Mesenchymal stem cell (in vitro differentiated cells and primary cell): Measurements from ENCODE around the gene AKT3.
"Not testable (repeated sequence)": the region's sequence is repeated elsewhere in the genome, so short reads cannot be mapped to it uniquely, and the experiment has no call there.

Source experiments
- DNase-seq: peaks from one replicate; pipeline ENCODE4 v3.0.0-alpha.2; 2013
- H2AFZ ChIP-seq: one replicate; pipeline ENCODE4 v1.6.1; 2013; ENCODE audit warnings: low read depth, mild to moderate bottlenecking, control low read depth, inconsistent platforms, low read length, moderate library complexity
- H2AK5ac ChIP-seq: 2 replicates; pipeline ENCODE4 v1.6.1; 2013; ENCODE audit warnings: low read length, moderate library complexity, mild to moderate bottlenecking, inconsistent platforms; ENCODE audit not compliant: severe bottlenecking
- H2BK120ac ChIP-seq: one replicate; pipeline ENCODE4 v1.6.1; 2013; ENCODE audit warnings: low read depth, mild to moderate bottlenecking, inconsistent platforms, low read length, moderate library complexity
- H2BK12ac ChIP-seq, 2 experiments: one replicate each; pipeline ENCODE4 v1.6.1; 2013; ENCODE audit warnings: inconsistent platforms in 2 of 2, low read length in 2 of 2, mild to moderate bottlenecking in 2 of 2, moderate library complexity in 2 of 2, control low read depth in 1 of 2
- H2BK15ac ChIP-seq: one replicate; pipeline ENCODE4 v1.6.1; 2013; ENCODE audit warnings: mild to moderate bottlenecking, low read depth, inconsistent platforms; ENCODE audit not compliant: poor library complexity, severe bottlenecking
- H2BK5ac ChIP-seq: 2 replicates; pipeline ENCODE4 v1.6.1; 2013; ENCODE audit warnings: low read depth, mild to moderate bottlenecking, low read length, control low read depth, inconsistent platforms; ENCODE audit not compliant: poor library complexity, severe bottlenecking
- H3K14ac ChIP-seq, 2 experiments: one replicate each; pipeline ENCODE4 v1.6.1; 2013; ENCODE audit warnings: inconsistent platforms in 2 of 2, low read length in 2 of 2, control low read depth in 1 of 2, mild to moderate bottlenecking in 1 of 2, moderate library complexity in 1 of 2
- H3K18ac ChIP-seq, 2 experiments: one replicate each; pipeline ENCODE4 v1.6.1; 2013; ENCODE audit warnings: inconsistent platforms in 2 of 2, low read length in 2 of 2, control low read depth in 1 of 2, low read depth in 1 of 2, mild to moderate bottlenecking in 1 of 2
- H3K23ac ChIP-seq, 2 experiments: one replicate each; pipeline ENCODE4 v1.6.1; 2013; ENCODE audit warnings: inconsistent platforms in 2 of 2, low read length in 2 of 2, mild to moderate bottlenecking in 2 of 2, moderate library complexity in 2 of 2, control low read depth in 1 of 2
- H3K27ac ChIP-seq: 2 replicates; pipeline ENCODE4 v1.5.1; 2013; ENCODE audit warnings: mild to moderate bottlenecking, moderate library complexity, low read length, control low read depth, inconsistent platforms; ENCODE audit not compliant: poor library complexity, severe bottlenecking
- H3K27me3 ChIP-seq, 2 experiments: 2 replicates each; pipeline versions ENCODE4 v1.6.1 to v1.7.0; 2013; ENCODE audit warnings: low read length in 2 of 2, mild to moderate bottlenecking in 2 of 2, moderate library complexity in 2 of 2, control low read depth in 1 of 2, inconsistent platforms in 1 of 2; ENCODE audit not compliant: control insufficient read depth in 1 of 2, insufficient read depth in 1 of 2
- H3K36me3 ChIP-seq, 2 experiments: 2 replicates each; pipeline versions ENCODE4 v1.6.1 to v1.7.0; 2013; ENCODE audit warnings: low read length in 2 of 2, control low read depth in 1 of 2, inconsistent platforms in 1 of 2, low read depth in 1 of 2, mild to moderate bottlenecking in 1 of 2; ENCODE audit not compliant: insufficient read depth in 2 of 2, control insufficient read depth in 1 of 2
- H3K4ac ChIP-seq, 2 experiments: one replicate each; pipeline ENCODE4 v1.6.1; 2013; ENCODE audit warnings: inconsistent platforms in 2 of 2, low read length in 2 of 2, mild to moderate bottlenecking in 2 of 2, moderate library complexity in 2 of 2, control low read depth in 1 of 2, low read depth in 1 of 2
- H3K4me1 ChIP-seq: 2 replicates; pipeline ENCODE4 v1.6.1; 2013; ENCODE audit warnings: low read depth, low read length, control low read depth; ENCODE audit not compliant: control insufficient read depth, insufficient read depth
- H3K4me2 ChIP-seq: 2 replicates; pipeline ENCODE4 v1.6.1; 2013; ENCODE audit warnings: low read length, mild to moderate bottlenecking, inconsistent platforms; ENCODE audit not compliant: poor library complexity, severe bottlenecking
- H3K4me3 ChIP-seq, 2 experiments: 2 replicates each; pipeline versions ENCODE4 v1.5.1 to v1.7.0; 2013; ENCODE audit warnings: low read length in 2 of 2, mild to moderate bottlenecking in 2 of 2, control low read depth in 1 of 2, low read depth in 1 of 2; ENCODE audit not compliant: insufficient read depth in 1 of 2
- H3K79me1 ChIP-seq: replicated peaks from 2 replicates; pipeline ENCODE4 v1.6.1; 2013; ENCODE audit warnings: mild to moderate bottlenecking, control low read depth, low read length, inconsistent platforms; ENCODE audit not compliant: poor library complexity, severe bottlenecking
- H3K9ac ChIP-seq: 2 replicates; pipeline ENCODE4 v1.7.0; 2013; ENCODE audit warnings: mild to moderate bottlenecking, low read length, moderate library complexity
- H3K9me3 ChIP-seq: 2 replicates; pipeline ENCODE4 v1.7.0; 2013; ENCODE audit warnings: mild to moderate bottlenecking, low read length; ENCODE audit not compliant: control insufficient read depth
- H4K8ac ChIP-seq: one replicate; pipeline ENCODE4 v1.6.1; 2013; ENCODE audit warnings: inconsistent platforms, mild to moderate bottlenecking, low read length, moderate library complexity
- H4K91ac ChIP-seq: one replicate; pipeline ENCODE4 v1.6.1; 2013; ENCODE audit warnings: mild to moderate bottlenecking, low read length, inconsistent platforms
- WGBS: methylation state at CpG from one replicate; pipeline ENCODE4 v1.1.7; 2013; ENCODE audit warnings: mixed read lengths; 5-methylcytosine and 5-hydroxymethylcytosine counted together

The AKT3 gene

GRCh38 chr1:243814718-243815117, 35.3 kb downstream of the AKT3 start:
- WGBS = 100% methylated on average over 1 of the region's 1 CpG
- H3K4me2 ChIP-seq = no peak overlapping the region
- H3K27me3 ChIP-seq = no peaks in the 10 kb centered on the region

GRCh38 chr1:243807346-243807745, 42.7 kb downstream of the AKT3 start:
- H2AK5ac ChIP-seq, H3K27me3 ChIP-seq, H2BK15ac ChIP-seq, H3K9me3 ChIP-seq, H3K4me3 ChIP-seq, H3K4me1 ChIP-seq, H3K36me3 ChIP-seq, H3K4ac ChIP-seq, H3K23ac ChIP-seq, H2BK5ac ChIP-seq, H2BK120ac ChIP-seq, H2BK12ac ChIP-seq, H2AFZ ChIP-seq, H4K91ac ChIP-seq, H3K14ac ChIP-seq, DNase-seq, H3K27ac ChIP-seq, H3K9ac ChIP-seq, H3K18ac ChIP-seq, H4K8ac ChIP-seq, H3K4me2 ChIP-seq: not testable (repeated sequence)
- H3K79me1 ChIP-seq = peaks cover 19% of the 10 kb centered on the region
- 99% methylated on average over 11 of the region's 11 CpGs for WGBS

More at GRCh38 chr1:243814718-243815117, 35.3 kb downstream of the AKT3 start:
- Histone ChIP-seq H3K79me1 (peaks cover 25% of the 10 kb centered on the region), H3K4ac (no peak overlapping the region), H3K14ac (no peak overlapping the region), H2BK5ac (no peak overlapping the region), H2BK120ac (no peak overlapping the region), H3K4me3 (no peak overlapping the region), H4K8ac (no peak overlapping the region), H2AFZ (no peak overlapping the region), H3K27ac (no peak overlapping the region), H4K91ac (no peak overlapping the region), H3K18ac (no peak overlapping the region), H3K36me3 (peaks cover 12 to 29% of the 10 kb centered on the region in 2 experiments), H2BK12ac (no peak overlapping the region), H2BK15ac (no peak overlapping the region), H3K4me1 (peaks cover 10% of the 10 kb centered on the region), H3K9me3 (peaks cover 12% of the 10 kb centered on the region), H3K23ac (no peak overlapping the region), H3K9ac (no peak overlapping the region), H2AK5ac (no peak overlapping the region)
- no peak for DNase-seq

DNA sequence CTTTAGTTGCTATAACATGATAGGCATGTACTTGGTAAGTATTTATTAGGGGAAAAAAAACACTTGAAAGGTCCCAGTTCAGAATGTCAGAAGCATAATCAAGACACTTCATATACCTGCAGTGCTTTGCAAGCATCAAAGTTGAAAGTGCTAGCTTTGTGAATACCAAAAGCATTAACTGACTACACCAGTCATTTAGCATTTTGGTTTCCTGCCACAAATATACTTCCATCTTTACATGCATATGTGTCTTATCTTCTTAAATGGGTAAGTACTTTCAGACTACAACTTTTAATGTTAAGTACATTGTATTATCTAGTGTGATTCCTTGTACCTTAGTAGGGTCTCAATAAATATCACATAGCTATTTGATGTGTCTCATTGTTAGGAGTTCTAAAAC, 43.7 kb downstream of the AKT3 start:
- Histone ChIP-seq H3K27me3 (no peaks in the 10 kb centered on the region), H2AFZ (no peak overlapping the region), H4K91ac (no peak overlapping the region), H2BK12ac (no peak overlapping the region), H3K36me3 (peaks cover 0 to 9% of the 10 kb centered on the region in 2 experiments), H3K4me3 (no peak overlapping the region), H2BK15ac (no peak overlapping the region), H3K4me1 (peaks cover 2% of the 10 kb centered on the region), H3K9me3 (no peaks in the 10 kb centered on the region), H4K8ac (no peak overlapping the region), H3K4me2 (no peak overlapping the region), H3K27ac (no peak overlapping the region), H3K79me1 (peaks cover 20% of the 10 kb centered on the region), H3K9ac (no peak overlapping the region), H3K4ac (no peak overlapping the region), H3K14ac (no peak overlapping the region), H2AK5ac (no peak overlapping the region), H2BK5ac (no peak overlapping the region), H3K23ac (no peak overlapping the region), H2BK120ac (no peak overlapping the region), H3K18ac (no peak overlapping the region)
- no peak for DNase-seq

DNA sequence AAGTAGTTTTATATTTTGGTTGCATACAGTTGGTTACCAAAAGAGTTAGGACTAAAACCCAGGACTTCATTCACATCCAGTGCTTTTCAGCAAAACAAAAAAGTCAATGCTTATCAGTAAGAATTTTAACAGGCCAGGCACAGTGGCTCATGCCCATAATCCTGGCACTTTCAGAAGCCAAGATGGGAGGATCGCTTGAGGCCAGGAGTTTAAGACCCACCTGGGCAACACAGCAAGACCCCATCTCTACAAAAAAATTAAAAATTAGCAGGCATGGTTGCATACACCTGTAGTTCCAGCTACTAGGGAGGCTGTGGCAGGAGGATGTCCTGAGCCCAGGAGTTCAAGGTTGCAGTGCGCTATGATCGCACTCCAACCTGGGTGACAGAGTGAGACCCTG, 47.3 kb downstream of the AKT3 start:
- Histone ChIP-seq H3K4me1 (peaks cover 3% of the 10 kb centered on the region), H3K18ac (no peak overlapping the region), H3K4me2 (no peak overlapping the region), H2BK5ac (no peak overlapping the region), H3K23ac (no peak overlapping the region), H4K8ac (peak overlapping the region; percentile 14), H3K27me3 (no peaks in the 10 kb centered on the region), H2BK120ac (no peak overlapping the region), H3K79me1 (peaks cover 20% of the 10 kb centered on the region), H2AFZ (no peak overlapping the region), H3K9me3 (no peaks in the 10 kb centered on the region), H2BK12ac (no peak overlapping the region), H2BK15ac (no peak overlapping the region), H3K36me3 (peaks cover 0 to 12% of the 10 kb centered on the region in 2 experiments), H3K27ac (no peak overlapping the region), H4K91ac (no peak overlapping the region), H3K4me3 (no peak overlapping the region), H3K14ac (no peak overlapping the region), H3K9ac (no peak overlapping the region), H2AK5ac (no peak overlapping the region), H3K4ac (no peak overlapping the region)
- 100% methylated on average over 1 of the region's 3 CpGs for WGBS
- DNase-seq = no peak
